ENCODE data around the gene CLEC2D. TPM values are rescaled to one million over a fixed set of nuclear protein-coding genes. Genes with fewer than 3 reads are reported as not detected.

CLEC2D gene
- polyA plus RNA-seq, 3 donors, result 11.3 to 24.4 (median 12.7) TPM

DNA sequence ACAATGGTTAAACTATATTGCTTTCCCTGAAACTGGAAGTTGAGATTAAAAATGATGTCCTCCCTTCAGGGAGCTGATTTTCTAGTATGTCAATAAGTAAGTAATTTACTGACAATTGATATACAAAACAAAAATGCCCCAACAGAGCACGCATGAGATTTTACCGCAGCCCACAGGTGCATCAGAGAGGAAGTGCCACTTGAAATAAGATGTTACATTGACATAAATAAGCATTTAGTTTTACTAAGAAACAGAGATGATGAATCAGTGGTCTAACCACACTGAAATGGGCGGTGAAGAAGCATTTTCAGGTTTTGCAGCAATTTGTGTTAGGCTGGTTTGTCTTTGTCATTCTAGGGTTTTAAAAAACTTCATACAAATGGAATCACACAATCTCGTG, 72.2 kb downstream of the CLEC2D start:
- no peak for DNase-seq (ENCODE audit: extremely low read depth in 1 of 11, low read depth in 9 of 11, low spot score in 4 of 11)

- DNase-seq (ENCODE audit: extremely low read depth in 1 of 11, low read depth in 9 of 11, low spot score in 4 of 11), result no peak
Measured at GRCh38 chr12:9742661-9743060, 73.1 kb downstream of the CLEC2D start.

DNA sequence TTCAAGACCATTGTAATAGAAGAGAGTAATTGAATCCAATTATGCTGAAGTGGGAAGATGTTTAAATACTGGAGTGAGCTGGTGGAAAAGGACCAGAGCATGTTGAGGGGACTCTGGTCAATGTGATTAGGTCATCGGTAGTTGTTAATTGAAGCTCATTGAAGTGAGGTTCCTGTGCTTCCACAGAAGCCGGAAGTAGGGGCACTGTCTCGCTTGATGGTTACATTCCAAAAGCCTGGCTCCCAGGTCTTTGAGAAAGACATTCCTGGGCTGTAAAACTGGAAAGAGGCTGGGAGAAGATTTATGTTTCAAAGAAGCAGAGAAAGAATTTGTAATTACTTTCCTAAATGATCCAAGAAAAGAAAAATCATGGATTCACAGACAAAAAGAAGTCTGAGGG, 75.7 kb downstream of the CLEC2D start:
- DNase-seq (ENCODE audit: extremely low read depth in 1 of 11, low read depth in 9 of 11, low spot score in 4 of 11), result no peak

Other genes starting within 250 kb of the CLEC2D start
- 1 to 10 TPM; 5.2 to 7.2 (median 6.3) TPM for gene KLRB1, start 61.8 kb upstream of the CLEC2D start, polyA plus RNA-seq (ENCODE audit: insufficient read length in 3 of 3)
- gene CLECL1, start 63.4 kb downstream of the CLEC2D start, polyA plus RNA-seq (ENCODE audit: insufficient read length in 3 of 3), result under 1 TPM; 0.16 to 0.32 (median 0.30) TPM
- gene CD69, start 91.2 kb downstream of the CLEC2D start, polyA plus RNA-seq (ENCODE audit: insufficient read length in 3 of 3), result 1 to 10 TPM; 1.3 to 5.2 (median 3.4) TPM
- gene KLRF1, start 157.8 kb downstream of the CLEC2D start, polyA plus RNA-seq (ENCODE audit: insufficient read length in 3 of 3), result under 1 TPM; 0.36 to 0.88 (median 0.49) TPM
- gene CLEC2B, start 199.6 kb downstream of the CLEC2D start, polyA plus RNA-seq (ENCODE audit: insufficient read length in 3 of 3), result 1 to 10 TPM; 2.2 to 3.7 (median 3.1) TPM
- gene KLRF2, start 211.8 kb downstream of the CLEC2D start, polyA plus RNA-seq (ENCODE audit: insufficient read length in 3 of 3), result not detected

All from renal cortex interstitium (tissue), 11 donors.